Calu3 (cell line): ENCODE measurements around the gene UTP4. TPM values are rescaled to one million over a fixed set of nuclear protein-coding genes. Genes with fewer than 3 reads are reported as not detected.
"Not testable (repeated sequence)": the region's sequence is repeated elsewhere in the genome, so short reads cannot be mapped to it uniquely, and the experiment has no call there.

Experiments
- BruUV-seq: library from RNA; stranded (reverse); fragments of 400-500 nt; replicated peaks from 2 replicates; lab custom pipeline; 2021; lab: Mats Ljungman, UMichigan
- CTCF ChIA-PET: fragments of 300-600 bp; sonication (Branson Sonifier 250); formaldehyde crosslinking; loops from one replicate; lab custom pipeline; 2022; ENCODE audit warnings: antibody characterized with exemption; lab: Charles Lee
- DNase-seq: peaks from one replicate; pipeline ENCODE4 v3.0.0; 2022
- H3K27ac Mint-ChIP-seq: one replicate; pipeline ENCODE4 v1.8.0; 2022; ENCODE audit warnings: mixed read lengths; ENCODE audit not compliant: unreplicated experiment
- H3K27me3 Mint-ChIP-seq: one replicate; pipeline ENCODE4 v1.8.0; 2022; ENCODE audit warnings: mixed read lengths; ENCODE audit not compliant: unreplicated experiment
- H3K36me3 Mint-ChIP-seq: one replicate; pipeline ENCODE4 v1.8.0; 2022; ENCODE audit warnings: mild to moderate bottlenecking, moderate library complexity, mixed read lengths; ENCODE audit not compliant: insufficient read depth, unreplicated experiment
- H3K4me1 Mint-ChIP-seq: one replicate; pipeline ENCODE4 v1.8.0; 2022; ENCODE audit warnings: mild to moderate bottlenecking, low read depth, mixed read lengths; ENCODE audit not compliant: unreplicated experiment
- H3K4me3 Mint-ChIP-seq: one replicate; pipeline ENCODE4 v1.8.0; 2022; ENCODE audit warnings: mild to moderate bottlenecking, low read depth, moderate library complexity, mixed read lengths; ENCODE audit not compliant: unreplicated experiment
- H3K9me3 Mint-ChIP-seq: one replicate; pipeline ENCODE4 v1.8.0; 2022; ENCODE audit warnings: low read depth, mixed read lengths; ENCODE audit not compliant: unreplicated experiment
- intact Hi-C: fragments of 100-400 bp; cut with micrococcal nuclease; formaldehyde crosslinking; loops from one replicate; pipeline ENCODE4 v1.10.0; 2022; ENCODE audit not compliant: unreplicated experiment
- total RNA-seq: library from RNA; stranded (reverse); gene quantifications from 2 replicates; pipeline ENCODE4 v1.2.3, GENCODE V29; 2022
- TF ChIP-seq, protein P1 (sequence below): fragments of 200-600 bp; IDR thresholded peaks from one replicate; pipeline ENCODE4 v1.8.0; 2022; ENCODE audit warnings: antibody characterized with exemption; ENCODE audit not compliant: unreplicated experiment

Gene UTP4
- total RNA-seq, 1 experiment from 2014 or later, result 116 TPM

DNA sequence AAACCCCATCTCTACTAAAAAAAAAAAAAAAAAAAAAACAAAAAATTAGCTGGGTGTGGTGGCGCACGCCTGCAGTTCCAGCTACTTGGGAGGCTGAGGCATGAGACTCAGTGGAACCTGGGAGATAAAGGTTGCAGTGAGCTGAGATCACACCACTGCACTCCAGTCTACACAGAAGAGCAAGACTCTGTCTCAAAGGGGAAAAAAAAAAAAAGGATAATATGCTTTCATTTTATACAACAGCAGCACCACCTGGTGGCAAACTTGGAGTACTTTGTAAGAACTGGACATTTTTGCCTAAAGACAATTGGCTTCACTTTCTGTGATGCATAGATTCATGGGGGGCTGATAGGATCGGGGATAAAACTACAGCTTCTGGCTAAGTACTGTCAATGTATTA, 8.5 kb upstream of the UTP4 start:
- intact Hi-C loops, result loop anchor here (1.0 to 10.0 kb wide), 3 partner anchors 222 to 599 kb away; no protein-coding TSS in a partner anchor
- Mint-ChIP-seq H3K27me3 (no peaks in the 10 kb centered on the region), H3K36me3 (peaks cover 35% of the 10 kb centered on the region), H3K9me3 (no peaks in the 10 kb centered on the region), H3K4me1 (no peaks in the 10 kb centered on the region), H3K4me3 (no peak overlapping the region), H3K27ac (no peak overlapping the region)
- peak; percentile 70 for DNase-seq
- TF ChIP-seq, protein P1, sequence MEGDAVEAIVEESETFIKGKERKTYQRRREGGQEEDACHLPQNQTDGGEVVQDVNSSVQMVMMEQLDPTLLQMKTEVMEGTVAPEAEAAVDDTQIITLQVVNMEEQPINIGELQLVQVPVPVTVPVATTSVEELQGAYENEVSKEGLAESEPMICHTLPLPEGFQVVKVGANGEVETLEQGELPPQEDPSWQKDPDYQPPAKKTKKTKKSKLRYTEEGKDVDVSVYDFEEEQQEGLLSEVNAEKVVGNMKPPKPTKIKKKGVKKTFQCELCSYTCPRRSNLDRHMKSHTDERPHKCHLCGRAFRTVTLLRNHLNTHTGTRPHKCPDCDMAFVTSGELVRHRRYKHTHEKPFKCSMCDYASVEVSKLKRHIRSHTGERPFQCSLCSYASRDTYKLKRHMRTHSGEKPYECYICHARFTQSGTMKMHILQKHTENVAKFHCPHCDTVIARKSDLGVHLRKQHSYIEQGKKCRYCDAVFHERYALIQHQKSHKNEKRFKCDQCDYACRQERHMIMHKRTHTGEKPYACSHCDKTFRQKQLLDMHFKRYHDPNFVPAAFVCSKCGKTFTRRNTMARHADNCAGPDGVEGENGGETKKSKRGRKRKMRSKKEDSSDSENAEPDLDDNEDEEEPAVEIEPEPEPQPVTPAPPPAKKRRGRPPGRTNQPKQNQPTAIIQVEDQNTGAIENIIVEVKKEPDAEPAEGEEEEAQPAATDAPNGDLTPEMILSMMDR, result peak; percentile 83
- BruUV-seq, result no TSS peak
- CTCF ChIA-PET, result interaction anchor here (0.7 to 2.4 kb wide), 15 partner anchors 10 to 682 kb away, joined by 3 to 10 read pairs (median 4); no protein-coding TSS in a partner anchor

DNA sequence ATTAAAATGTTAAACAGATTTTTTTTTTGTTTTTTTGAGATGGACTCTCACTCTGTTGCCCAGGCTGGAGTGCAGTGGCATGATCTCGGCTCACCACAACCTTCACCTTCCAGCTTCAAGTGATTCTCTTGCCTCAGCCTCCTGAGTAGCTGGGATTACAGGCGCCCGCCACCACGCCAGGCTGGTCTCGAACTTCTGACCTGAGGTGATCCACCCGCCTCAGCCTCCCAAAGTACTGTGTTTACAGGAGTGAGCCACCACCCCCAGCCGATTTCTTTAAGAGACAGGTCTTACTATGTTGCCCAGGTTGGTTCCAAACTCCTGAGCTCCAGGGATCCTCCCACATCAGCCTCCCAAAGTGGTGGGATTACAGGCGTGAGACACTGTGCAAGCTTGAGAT, 8.0 kb upstream of the UTP4 start:
- not testable (repeated sequence) for H3K4me3 Mint-ChIP-seq, DNase-seq, H3K27me3 Mint-ChIP-seq, H3K27ac Mint-ChIP-seq, H3K4me1 Mint-ChIP-seq, BruUV-seq, H3K9me3 Mint-ChIP-seq
- intact Hi-C loops, result loop anchor here (1.0 to 10.0 kb wide), 3 partner anchors 222 to 600 kb away; no protein-coding TSS in a partner anchor
- CTCF ChIA-PET, result interaction anchor here (0.7 to 2.4 kb wide), 11 partner anchors 9 to 682 kb away, joined by 3 to 9 read pairs (median 3); no protein-coding TSS in a partner anchor
- H3K36me3 Mint-ChIP-seq, result peaks cover 33% of the 10 kb centered on the region

DNA sequence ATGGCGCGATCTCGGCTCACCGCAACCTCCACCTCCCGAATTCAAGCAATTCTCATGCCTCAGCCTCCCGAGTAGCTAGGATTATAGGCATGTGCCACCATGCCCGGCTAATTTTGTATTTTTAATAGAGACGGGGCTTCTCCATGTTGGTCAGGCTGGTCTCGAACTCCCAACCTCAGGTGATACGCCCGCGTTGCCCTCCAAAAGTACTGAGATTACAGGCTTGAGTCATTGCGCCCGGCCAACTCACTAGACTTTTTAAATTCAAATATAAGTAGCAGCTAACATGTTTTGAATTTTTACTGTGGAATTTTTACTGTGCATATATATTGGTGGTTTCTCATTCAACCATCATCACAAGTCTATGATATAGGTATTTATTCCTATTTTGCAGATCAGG, 7.5 kb upstream of the UTP4 start:
- H3K27ac Mint-ChIP-seq, H3K27me3 Mint-ChIP-seq, H3K4me1 Mint-ChIP-seq, DNase-seq, BruUV-seq, H3K9me3 Mint-ChIP-seq, H3K4me3 Mint-ChIP-seq: not testable (repeated sequence)
- CTCF ChIA-PET, result interaction anchor here (0.9 to 2.4 kb wide), 3 partner anchors 223 to 535 kb away, joined by 3 to 9 read pairs (median 4); no protein-coding TSS in a partner anchor
- intact Hi-C loops, result loop anchor here (1.0 to 10.0 kb wide), 3 partner anchors 223 to 600 kb away; no protein-coding TSS in a partner anchor
- peaks cover 30% of the 10 kb centered on the region for H3K36me3 Mint-ChIP-seq

DNA sequence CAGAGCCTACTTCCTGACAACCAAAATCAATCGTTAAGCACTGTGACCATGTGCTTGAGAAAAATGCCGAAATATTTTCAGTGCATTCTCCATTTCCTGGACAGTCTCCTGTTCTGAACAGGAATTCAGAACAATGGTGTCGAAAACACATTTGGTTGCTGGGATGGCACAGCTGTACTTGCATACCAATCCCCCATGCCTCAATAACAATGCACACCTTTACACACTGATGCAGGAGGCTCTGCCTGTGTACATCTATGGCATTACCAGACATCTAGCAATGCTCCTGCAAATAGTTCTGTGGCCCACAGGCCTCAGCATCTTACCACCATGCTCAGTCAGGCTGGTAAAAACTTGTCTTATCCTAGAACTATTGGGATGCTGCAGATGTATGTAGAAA, 6.2 kb upstream of the UTP4 start:
- H3K36me3 Mint-ChIP-seq, result peaks cover 28% of the 10 kb centered on the region
- CTCF ChIA-PET, result no interaction called here
- H3K4me3 Mint-ChIP-seq, result no peak overlapping the region
- no peaks in the 10 kb centered on the region for H3K9me3 Mint-ChIP-seq
- no peak for DNase-seq
- BruUV-seq, result no TSS peak
- H3K27me3 Mint-ChIP-seq, result no peaks in the 10 kb centered on the region
- H3K27ac Mint-ChIP-seq, result no peak overlapping the region
- TF ChIP-seq, protein P1, result no peak
- intact Hi-C loops, result loop anchor here (10.0 kb wide), 1 partner anchor 601 kb away; no protein-coding TSS in a partner anchor
- peaks cover 11% of the 10 kb centered on the region for H3K4me1 Mint-ChIP-seq

DNA sequence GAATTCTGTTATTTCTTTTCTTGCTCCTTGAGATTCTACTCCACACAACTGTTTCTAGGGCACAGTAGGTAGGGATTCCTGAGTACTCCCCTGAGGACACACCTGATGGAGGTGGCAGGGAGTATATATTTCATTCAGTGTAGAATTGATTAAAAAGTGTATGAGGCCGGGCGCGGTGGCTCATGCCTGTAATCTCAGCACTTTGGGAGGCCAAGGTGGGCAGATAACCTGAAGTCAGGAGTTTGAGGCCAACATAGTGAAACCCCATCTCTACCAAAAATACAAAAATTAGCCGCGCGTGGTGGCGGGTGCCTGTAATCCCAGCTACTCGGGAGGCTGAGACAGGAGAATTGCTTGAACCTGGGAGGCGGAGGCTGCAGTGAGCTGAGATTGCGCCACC, 5.6 kb upstream of the UTP4 start:
- not testable (repeated sequence) for H3K27me3 Mint-ChIP-seq, H3K27ac Mint-ChIP-seq, H3K9me3 Mint-ChIP-seq, DNase-seq, H3K4me3 Mint-ChIP-seq, BruUV-seq
- intact Hi-C loops, result loop anchor here (10.0 kb wide), 1 partner anchor 602 kb away; no protein-coding TSS in a partner anchor
- Mint-ChIP-seq H3K36me3 (peaks cover 31% of the 10 kb centered on the region), H3K4me1 (peaks cover 11% of the 10 kb centered on the region)
- CTCF ChIA-PET, result interaction anchor here (0.6 to 0.7 kb wide), 2 partner anchors 228 to 596 kb away, joined by 3 to 4 read pairs; no protein-coding TSS in a partner anchor
